GM20000 (cell line): ENCODE measurements around the gene WDR49.

Experiments
- DNase-seq: peaks from one replicate; pipeline ENCODE4 v3.0.0; 2012; ENCODE audit warnings: low spot score
- TF ChIP-seq, protein P1 (sequence below): IDR thresholded peaks from 2 replicates; pipeline ENCODE4 v1.5.1; 2012; ENCODE audit warnings: mild to moderate bottlenecking, control low read depth; ENCODE audit errors: extremely low read depth, missing control alignments

The WDR49 gene

DNA sequence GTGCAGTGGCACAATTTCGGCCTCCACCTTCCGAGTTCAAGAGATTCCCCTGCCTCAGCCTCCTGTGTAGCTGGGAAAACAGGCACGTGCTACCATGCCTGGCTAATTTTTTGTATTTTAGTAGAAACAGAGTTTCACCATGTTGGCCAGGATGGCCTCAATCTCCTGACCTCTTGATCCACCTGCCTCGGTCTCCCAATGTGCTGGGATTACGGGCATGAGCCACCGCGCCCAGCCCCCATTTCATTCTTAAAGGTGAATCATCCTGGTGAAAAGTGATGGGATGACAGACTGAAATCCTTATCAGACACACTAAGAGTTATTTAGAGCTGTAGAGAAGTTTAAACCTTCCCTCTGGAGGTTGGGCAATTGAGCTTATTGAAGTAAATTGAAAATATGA lies 155.8 kb downstream of the WDR49 start:
- TF ChIP-seq, protein P1, sequence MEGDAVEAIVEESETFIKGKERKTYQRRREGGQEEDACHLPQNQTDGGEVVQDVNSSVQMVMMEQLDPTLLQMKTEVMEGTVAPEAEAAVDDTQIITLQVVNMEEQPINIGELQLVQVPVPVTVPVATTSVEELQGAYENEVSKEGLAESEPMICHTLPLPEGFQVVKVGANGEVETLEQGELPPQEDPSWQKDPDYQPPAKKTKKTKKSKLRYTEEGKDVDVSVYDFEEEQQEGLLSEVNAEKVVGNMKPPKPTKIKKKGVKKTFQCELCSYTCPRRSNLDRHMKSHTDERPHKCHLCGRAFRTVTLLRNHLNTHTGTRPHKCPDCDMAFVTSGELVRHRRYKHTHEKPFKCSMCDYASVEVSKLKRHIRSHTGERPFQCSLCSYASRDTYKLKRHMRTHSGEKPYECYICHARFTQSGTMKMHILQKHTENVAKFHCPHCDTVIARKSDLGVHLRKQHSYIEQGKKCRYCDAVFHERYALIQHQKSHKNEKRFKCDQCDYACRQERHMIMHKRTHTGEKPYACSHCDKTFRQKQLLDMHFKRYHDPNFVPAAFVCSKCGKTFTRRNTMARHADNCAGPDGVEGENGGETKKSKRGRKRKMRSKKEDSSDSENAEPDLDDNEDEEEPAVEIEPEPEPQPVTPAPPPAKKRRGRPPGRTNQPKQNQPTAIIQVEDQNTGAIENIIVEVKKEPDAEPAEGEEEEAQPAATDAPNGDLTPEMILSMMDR: no peak
- DNase-seq: no peak

DNA sequence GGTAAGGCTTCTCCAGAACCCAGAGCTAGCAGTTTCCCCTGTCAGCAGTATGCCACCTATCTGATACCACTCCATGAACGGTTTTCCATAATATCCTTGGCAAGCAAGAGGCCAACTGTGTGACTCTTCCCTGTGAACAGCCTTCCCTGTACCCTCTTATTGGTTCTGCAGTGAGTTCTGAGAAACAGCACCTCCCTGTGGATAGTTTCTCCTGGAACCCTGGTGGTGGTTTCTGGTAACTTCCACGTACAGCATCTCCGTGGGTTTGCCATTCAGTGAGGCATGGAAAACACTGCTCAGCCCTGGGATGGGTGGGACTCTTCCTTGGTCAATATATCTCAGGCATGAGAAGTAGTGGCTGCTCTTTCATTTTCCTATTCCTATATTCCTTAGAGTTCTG lies 160.5 kb downstream of the WDR49 start:
- no peak for DNase-seq
- TF ChIP-seq, protein P1: no peak

DNA sequence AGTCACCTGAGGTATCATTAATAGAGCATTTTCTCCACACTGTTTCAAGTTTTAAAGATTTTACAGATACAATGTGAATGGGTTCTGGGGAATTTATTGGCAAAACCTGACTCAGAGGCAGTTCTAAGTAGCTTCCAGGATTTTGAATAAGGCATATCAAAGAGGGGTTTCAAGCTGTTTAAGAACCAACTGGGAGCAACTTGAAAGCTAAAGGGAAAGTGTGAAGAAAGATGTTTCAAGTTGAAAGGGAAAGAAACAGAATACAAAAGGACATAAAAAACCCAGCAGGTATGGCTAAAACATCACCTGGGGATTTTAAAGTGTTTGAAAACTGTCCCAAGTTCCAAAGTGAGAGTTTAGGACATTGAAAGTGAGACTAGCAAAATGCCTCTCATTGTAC lies 162.1 kb downstream of the WDR49 start:
- TF ChIP-seq, protein P1: no peak
- no peak for DNase-seq

DNA sequence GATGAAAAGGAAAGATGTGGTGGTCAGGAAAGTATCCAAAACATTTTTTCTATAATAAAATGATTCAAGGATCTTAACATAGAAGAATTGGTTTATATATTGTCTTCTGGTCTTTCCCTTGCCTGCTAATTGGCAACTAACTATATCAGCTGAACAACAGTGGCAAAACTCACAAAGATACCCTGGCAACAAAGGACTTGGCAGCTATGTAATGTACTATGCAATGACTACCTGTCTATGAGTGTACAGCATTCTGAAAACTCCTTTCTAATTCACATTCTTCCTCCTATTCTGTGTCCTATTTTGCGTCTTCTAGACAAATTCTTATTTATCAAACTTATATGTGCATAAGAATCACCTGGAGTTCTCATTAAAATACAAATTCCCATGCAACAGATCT lies 164.2 kb downstream of the WDR49 start:
- DNase-seq: no peak
- TF ChIP-seq, protein P1: no peak

DNA sequence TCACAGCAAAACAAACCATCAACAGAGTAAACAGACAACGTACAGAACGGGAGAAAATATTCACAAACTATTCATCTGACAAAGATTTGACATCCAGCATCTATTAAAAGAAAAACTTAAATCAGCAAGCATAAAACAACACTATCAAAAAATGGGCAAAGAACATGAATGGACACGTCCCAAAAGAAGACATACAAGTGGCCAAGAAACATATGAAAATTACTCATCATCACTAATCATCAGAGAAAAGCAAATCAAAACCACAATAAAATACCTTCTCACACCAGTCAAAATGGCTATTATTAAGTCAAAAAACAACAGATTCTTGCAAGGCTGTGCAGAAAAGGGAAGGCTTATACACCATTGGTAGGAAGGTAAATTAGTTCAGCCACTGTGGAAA lies 166.2 kb downstream of the WDR49 start:
- TF ChIP-seq, protein P1: no peak

DNA sequence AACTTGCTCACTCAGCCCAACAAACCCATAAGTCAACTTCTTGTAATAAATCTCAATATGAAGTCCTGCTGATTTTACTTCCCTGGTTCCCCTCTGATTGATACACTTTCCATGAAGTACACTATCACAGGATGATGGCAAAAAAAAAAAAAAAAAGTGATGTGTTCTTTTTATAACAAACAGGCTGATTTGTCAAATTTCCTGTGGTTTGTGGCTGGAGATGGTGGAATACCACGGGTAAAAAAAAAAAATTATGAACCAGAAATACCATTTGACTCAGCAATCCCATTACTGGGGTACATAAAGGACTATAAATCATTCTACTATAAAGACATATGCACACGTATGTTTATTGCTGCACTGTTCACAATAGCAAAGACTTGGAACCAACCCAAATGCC lies 169.2 kb downstream of the WDR49 start:
- TF ChIP-seq, protein P1: no peak
- DNase-seq: no peak

More for the DNA sequence above, 166.2 kb downstream of the WDR49 start:
- DNase-seq: no peak

DNA sequence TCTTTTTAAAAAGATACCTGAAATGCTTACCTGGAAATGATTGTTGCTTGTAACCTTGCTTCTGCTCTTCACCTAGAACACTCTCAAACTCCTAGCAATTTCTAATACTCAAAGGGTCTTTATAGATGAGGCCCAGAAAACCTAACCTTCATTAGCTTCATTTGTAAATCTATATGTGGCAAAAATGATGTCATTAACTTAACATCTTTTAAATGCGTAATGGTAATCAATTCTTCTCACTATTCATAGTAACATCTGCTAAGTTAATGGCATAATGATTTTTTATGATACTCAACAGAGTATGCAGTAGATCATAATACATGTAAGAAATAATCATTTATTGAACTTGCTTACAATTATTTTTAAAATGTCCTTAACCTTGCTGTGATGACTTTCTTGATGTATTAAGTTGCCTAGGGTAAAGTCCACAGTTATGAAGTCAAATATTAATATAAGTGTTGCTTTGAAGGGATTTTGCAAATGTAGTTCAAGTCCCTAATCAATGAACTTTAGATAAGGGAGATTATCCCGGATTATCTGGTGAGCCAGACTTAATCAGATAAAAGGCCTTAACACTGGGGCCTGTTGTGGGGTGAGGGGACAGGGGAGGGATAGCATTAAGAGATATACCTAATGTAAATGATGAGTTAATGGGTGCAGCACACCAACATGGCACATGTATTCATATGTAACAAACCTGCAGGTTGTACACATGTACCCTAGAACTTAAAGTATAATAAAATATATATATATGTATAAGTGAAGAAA lies 169.8 kb downstream of the WDR49 start:
- TF ChIP-seq, protein P1: no peak
- no peak for DNase-seq
